ENCODE measurements around the gene LYST.
"Not testable (repeated sequence)": the region's sequence is repeated elsewhere in the genome, so short reads cannot be mapped to it uniquely, and the experiment has no call there.

The LYST gene

GRCh38 chr1:235766794-235767285, 99.9 kb downstream of the LYST start:
- no peak for DNase-seq

- no peak for DNase-seq
Measured at GRCh38 chr1:235763962-235764361, 102.7 kb downstream of the LYST start.

- no peak for DNase-seq
Measured at GRCh38 chr1:235759336-235759735, 107.4 kb downstream of the LYST start.

GRCh38 chr1:235758931-235759330, 107.8 kb downstream of the LYST start:
- DNase-seq, result peak in 1 of 51 donors; percentile 4

- DNase-seq, result no peak
Measured at GRCh38 chr1:235757587-235758096, 109.1 kb downstream of the LYST start.

GRCh38 chr1:235754186-235754585, 112.5 kb downstream of the LYST start:
- DNase-seq, result not testable (repeated sequence)

GRCh38 chr1:235749755-235750300, 116.9 kb downstream of the LYST start:
- no peak for DNase-seq

- no peak for DNase-seq
Measured at GRCh38 chr1:235748747-235749146, 118.0 kb downstream of the LYST start.

GRCh38 chr1:235746245-235746644, 120.5 kb downstream of the LYST start:
- DNase-seq, result no peak

GRCh38 chr1:235745503-235746136, 121.1 kb downstream of the LYST start:
- DNase-seq, result no peak

GRCh38 chr1:235742914-235743599, 123.6 kb downstream of the LYST start:
- DNase-seq, result no peak

GRCh38 chr1:235741294-235741693, 125.4 kb downstream of the LYST start:
- DNase-seq, result no peak

- DNase-seq, result no peak
Measured at GRCh38 chr1:235739631-235740030, 127.1 kb downstream of the LYST start.

GRCh38 chr1:235739124-235739523, 127.6 kb downstream of the LYST start:
- no peak for DNase-seq

- no peak for DNase-seq
Measured at GRCh38 chr1:235737751-235738150, 129.0 kb downstream of the LYST start.

GRCh38 chr1:235736263-235736662, 130.4 kb downstream of the LYST start:
- DNase-seq, result no peak

- no peak for DNase-seq
Measured at GRCh38 chr1:235735621-235736020, 131.1 kb downstream of the LYST start.

- DNase-seq, result no peak
Measured at GRCh38 chr1:235734335-235734734, 132.4 kb downstream of the LYST start.

- DNase-seq, result no peak
Measured at GRCh38 chr1:235730007-235730406, 136.7 kb downstream of the LYST start.

- DNase-seq, result no peak
Measured at GRCh38 chr1:235726557-235726956, 140.1 kb downstream of the LYST start.

- DNase-seq, result no peak
Measured at GRCh38 chr1:235725434-235725833, 141.3 kb downstream of the LYST start.

GRCh38 chr1:235724730-235725129, 142.0 kb downstream of the LYST start:
- no peak for DNase-seq

GRCh38 chr1:235722858-235723257, 143.8 kb downstream of the LYST start:
- DNase-seq, result no peak

Measured in hypothalamus (tissue), 51 donors.